ENCODE results near the gene CDCA5. TPM values are rescaled to one million over a fixed set of nuclear protein-coding genes. Genes with fewer than 3 reads are reported as not detected.
A peak's percentile ranks its signal among the peaks of the same experiment; 100 is the strongest.

The CDCA5 gene
- total RNA-seq, 1 donor from 2014 or later = 6.9 TPM

DNA sequence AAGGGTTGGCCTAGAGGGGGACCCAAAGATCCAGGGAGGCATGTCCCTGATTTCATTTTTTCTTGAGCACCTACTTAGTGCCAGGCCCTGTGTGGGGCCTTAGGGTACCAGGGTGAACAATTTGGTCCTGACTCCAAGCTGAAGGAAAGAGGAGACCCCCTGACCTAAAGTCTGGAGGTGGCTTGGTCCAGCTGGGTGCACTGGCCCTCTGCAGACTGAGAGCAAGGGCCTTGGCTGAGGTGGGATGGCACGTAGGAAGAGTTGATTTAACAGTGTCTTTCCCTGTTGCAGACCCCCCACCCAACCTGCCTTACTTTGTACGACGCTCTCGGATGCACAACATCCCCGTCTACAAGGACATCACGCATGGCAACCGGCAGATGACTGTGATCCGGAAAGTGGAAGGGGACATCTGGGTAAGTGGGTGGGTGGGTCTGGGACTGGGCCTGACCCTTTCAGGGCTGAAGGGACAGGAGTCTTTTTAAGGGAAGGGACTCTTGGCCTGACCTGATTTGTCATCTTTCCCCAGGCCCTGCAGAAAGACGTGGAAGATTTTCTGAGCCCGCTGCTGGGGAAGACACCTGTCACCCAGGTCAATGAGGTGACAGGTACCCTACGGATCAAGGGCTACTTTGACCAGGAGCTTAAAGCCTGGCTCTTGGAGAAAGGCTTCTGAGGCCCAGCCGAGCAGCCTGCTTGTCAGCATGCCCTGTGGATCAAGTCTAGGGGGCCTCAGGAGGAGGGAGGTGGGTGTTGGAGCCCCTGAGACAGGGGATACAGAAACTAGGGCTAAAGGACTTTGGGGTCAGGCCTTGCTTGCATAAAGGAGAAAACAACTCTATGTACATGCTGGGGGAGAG, 41.6 kb upstream of the CDCA5 start:
- no peak for DNase-seq (ENCODE audit: low read depth)
- no peak for TF ChIP-seq CTCF (IDR thresholded peaks at IDR 0.05; ENCODE audit: insufficient read depth, low read length, poor library complexity, severe bottlenecking)
- peaks cover 9% of the 10 kb centered on the region for H3K36me3 ChIP-seq (ENCODE audit: control insufficient read depth, insufficient read depth, low read length)

DNA sequence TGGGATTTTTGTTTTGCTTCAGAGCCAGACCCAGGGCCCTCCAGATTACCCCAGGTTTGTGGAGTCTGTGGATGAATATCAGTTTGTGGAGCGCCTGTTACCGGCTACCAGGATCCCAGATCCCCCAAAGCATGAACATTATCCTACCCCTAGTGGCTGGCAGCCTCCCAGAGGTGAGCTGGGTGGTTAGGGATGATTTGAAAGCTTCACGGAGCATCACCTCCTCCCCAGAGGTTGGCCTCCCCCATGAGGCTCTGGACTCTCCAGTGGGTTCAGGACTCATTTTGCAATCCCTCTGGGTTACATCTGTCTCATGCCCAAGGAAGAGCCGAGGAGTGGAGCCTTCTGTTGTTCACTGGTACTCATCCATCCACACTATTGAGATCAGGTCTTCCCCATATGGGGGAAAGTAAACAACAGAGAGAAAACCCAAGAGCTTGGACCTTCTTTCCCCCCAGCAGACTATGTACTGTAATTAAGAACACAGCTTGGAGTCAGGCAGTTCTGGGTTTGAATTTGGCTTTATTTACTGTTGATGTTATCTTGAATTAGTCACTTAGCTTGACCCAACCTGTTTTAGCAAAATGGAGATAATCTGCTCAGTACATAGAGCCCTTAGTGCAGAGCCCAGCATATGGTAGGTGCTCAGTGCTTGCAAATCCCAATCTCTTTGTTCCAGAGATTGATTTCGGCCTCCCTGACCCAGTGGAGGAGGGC, 40.8 kb upstream of the CDCA5 start:
- Histone ChIP-seq H3K27me3 (ENCODE audit: control insufficient read depth, insufficient read depth, low read length) (no peaks in the 10 kb centered on the region), H3K4me3 (ENCODE audit: low read depth, low read length) (no peak overlapping the region), H3K36me3 (ENCODE audit: control insufficient read depth, insufficient read depth, low read length) (peaks cover 10% of the 10 kb centered on the region)
- no peak for TF ChIP-seq CTCF (IDR thresholded peaks at IDR 0.05; ENCODE audit: insufficient read depth, low read length, poor library complexity, severe bottlenecking)
- DNase-seq (ENCODE audit: low read depth) = no peak

More for the DNA sequence above, 41.6 kb upstream of the CDCA5 start:
- H3K27me3 ChIP-seq (ENCODE audit: control insufficient read depth, insufficient read depth, low read length) = no peaks in the 10 kb centered on the region
- H3K4me3 ChIP-seq (ENCODE audit: low read depth, low read length) = no peak overlapping the region

DNA sequence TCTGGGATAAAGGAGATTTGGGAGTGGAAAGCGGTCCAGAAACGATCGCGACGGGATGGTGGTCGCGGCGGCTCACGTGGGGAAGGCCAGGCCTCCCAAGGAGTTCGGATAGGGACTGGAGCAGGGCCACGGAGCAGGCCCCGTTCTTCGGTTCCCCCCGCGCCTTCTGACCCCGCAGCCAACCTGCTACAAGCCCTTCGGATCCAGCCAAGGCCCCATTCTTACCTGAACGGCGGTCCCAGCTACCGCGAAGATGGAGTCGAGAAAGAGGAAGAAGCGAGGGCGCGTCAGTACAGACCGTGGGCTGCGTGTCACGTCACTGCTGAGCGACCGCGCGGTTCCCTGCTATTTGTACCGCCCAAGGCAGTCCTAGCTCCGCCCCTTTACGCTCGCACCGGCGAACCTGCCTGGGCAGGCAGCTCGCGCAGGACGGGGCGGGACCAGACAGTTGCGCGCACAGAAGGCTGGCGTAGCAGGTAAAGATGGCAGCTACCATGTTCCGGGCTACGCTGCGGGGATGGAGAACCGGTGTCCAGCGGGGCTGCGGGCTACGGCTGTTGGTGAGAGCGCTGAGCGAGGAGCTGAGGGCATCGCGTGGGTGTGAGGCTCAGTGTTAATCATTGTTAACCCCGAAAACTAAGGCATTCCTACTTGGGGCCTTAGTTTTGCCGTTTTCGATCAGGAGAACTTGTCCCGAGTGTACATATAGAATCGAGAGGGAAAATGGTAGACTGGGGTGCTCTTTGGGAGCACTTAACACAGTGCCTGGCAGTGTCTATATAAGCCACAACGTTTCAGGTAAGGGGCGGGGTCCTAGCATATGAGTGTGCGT, 38.2 kb upstream of the CDCA5 start, which contains the start of the genes FAU and MRPL49:
TSS of gene FAU (minus strand) at position 270 of the 832 bp plus-strand sequence. CDS start 321 bp downstream, outside the sequence.
TSS of gene MRPL49 (plus strand) at position 457 of the 832 bp plus-strand sequence. CDS start at position 483, 26 bp downstream.
- Histone ChIP-seq H3K36me3 (ENCODE audit: control insufficient read depth, insufficient read depth, low read length) (peaks cover 9% of the 10 kb centered on the region), H3K27me3 (ENCODE audit: control insufficient read depth, insufficient read depth, low read length) (no peaks in the 10 kb centered on the region), H3K4me3 (ENCODE audit: low read depth, low read length) (peak within 1 kb of the TSS; percentile 99)
- TF ChIP-seq CTCF (IDR thresholded peaks at IDR 0.05; ENCODE audit: insufficient read depth, low read length, poor library complexity, severe bottlenecking) = no peak
- peak; percentile 95 for DNase-seq (ENCODE audit: low read depth)

GRCh38 chr11:65121447-65121864, 37.6 kb upstream of the CDCA5 start:
- H3K36me3 ChIP-seq (ENCODE audit: control insufficient read depth, insufficient read depth, low read length) = peaks cover 7% of the 10 kb centered on the region

More at GRCh38 chr11:65121447-65121864, 37.6 kb upstream of the CDCA5 start:
- no peak for DNase-seq (ENCODE audit: low read depth)
- no peak for TF ChIP-seq CTCF (IDR thresholded peaks at IDR 0.05; ENCODE audit: insufficient read depth, low read length, poor library complexity, severe bottlenecking)
- H3K27me3 ChIP-seq (ENCODE audit: control insufficient read depth, insufficient read depth, low read length) = no peaks in the 10 kb centered on the region
- peak overlapping the region; percentile 99 for H3K4me3 ChIP-seq (ENCODE audit: low read depth, low read length)
